ENCODE measurements around the gene STK32C. TPM values are rescaled to one million over a fixed set of nuclear protein-coding genes. Genes with fewer than 3 reads are reported as not detected.

Gene STK32C
- total RNA-seq, 4 donors from 2014 or later, result 4.8 to 6.4 (median 5.7) TPM

- no peak for DNase-seq (ENCODE audit: low spot score in 2 of 2)
- intact Hi-C loops (cut with DNase I; ENCODE audit: low total_unique reads), result no loop called here
- no peak overlapping the region for H3K4me3 ChIP-seq (ENCODE audit: low read depth, poor library complexity, severe bottlenecking)
- WGBS, 2 donors, result 93 to 95% methylated on average over 20 of the region's 20 CpGs
- TF ChIP-seq POLR2A (IDR thresholded peaks at IDR 0.05) (no peak), CTCF (IDR thresholded peaks at IDR 0.05) (no peak)
Measured at GRCh38 chr10:132280646-132281074, 27.1 kb downstream of the STK32C start.

DNA sequence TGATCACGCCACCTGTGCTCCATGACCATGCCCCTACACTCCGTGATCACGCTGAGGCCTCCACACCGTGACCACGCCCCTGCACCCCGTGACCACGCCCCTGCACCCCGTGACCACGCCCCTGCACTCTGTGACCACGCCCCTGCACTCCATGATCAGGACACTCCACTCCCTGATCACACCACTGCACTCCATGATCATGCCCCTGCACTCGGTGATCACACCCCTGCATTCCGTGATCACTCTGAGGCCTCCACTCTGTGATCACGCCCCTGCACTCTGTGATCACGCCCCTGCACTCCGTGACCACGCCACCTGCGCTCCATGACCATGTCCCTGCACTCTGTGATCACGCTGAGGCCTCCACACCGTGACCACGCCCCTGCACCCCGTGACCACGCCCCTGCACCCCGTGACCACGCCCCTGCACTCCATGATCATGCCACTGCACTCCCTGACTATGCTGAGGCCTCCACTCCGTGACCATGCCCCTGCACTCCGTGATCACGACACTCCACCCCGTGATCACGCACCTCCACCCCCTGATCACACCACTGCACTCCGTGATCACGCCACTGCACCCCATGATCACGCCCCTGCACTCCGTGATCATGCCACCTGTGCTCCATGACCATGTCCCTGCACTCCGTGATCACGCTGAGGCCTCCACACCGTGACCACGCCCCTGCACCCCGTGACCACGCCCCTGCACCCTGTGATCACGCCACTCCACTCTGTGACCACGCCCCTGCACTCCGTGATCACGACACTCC lies 27.7 kb downstream of the STK32C start:
- TF ChIP-seq CTCF (IDR thresholded peaks at IDR 0.05), result no peak
- TF ChIP-seq POLR2A (IDR thresholded peaks at IDR 0.05), result no peak
- DNase-seq (ENCODE audit: low spot score in 2 of 2), result no peak
- 84 to 92% methylated on average over 43 of the region's 43 CpGs for WGBS, 2 donors
- no peak overlapping the region for H3K4me3 ChIP-seq (ENCODE audit: low read depth, poor library complexity, severe bottlenecking)
- intact Hi-C loops (cut with DNase I; ENCODE audit: low total_unique reads), result no loop called here

DNA sequence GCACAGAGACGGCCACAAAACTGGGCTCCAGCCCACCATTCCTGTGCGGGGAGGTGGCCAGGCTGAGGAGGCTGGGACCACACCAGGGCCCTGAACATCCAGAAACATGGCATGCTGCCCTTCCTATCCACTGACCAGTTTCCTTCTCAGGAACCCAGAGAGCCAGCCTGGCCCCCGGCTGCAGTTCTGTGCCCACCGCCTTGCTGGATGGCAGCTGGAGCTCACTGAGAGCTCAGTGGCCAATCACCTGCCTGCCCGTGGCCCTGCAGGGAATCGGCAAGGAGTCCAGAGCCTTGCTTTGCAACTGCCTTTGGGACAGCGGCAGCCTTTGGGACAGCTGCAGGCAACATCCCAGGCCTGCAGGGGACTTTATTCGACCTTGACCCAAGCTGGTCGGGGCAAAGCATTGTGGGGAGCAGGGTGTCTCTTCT lies 30.4 kb downstream of the STK32C start:
- intact Hi-C loops (cut with DNase I; ENCODE audit: low total_unique reads), result no loop called here
- no peak overlapping the region for H3K4me3 ChIP-seq (ENCODE audit: low read depth, poor library complexity, severe bottlenecking)
- WGBS, 2 donors, result 70 to 89% methylated on average over 3 to 7 of the region's 9 CpGs
- TF ChIP-seq CTCF (IDR thresholded peaks at IDR 0.05) (no peak), POLR2A (IDR thresholded peaks at IDR 0.05) (no peak)
- DNase-seq (ENCODE audit: low spot score in 2 of 2), result no peak

- intact Hi-C loops (cut with DNase I; ENCODE audit: low total_unique reads), result no loop called here
- no peak for DNase-seq (ENCODE audit: low spot score in 2 of 2)
- TF ChIP-seq CTCF (IDR thresholded peaks at IDR 0.05), result no peak
- TF ChIP-seq POLR2A (IDR thresholded peaks at IDR 0.05), result no peak
- WGBS, 2 donors, result 82 to 89% methylated on average over 7 of the region's 7 CpGs
- no peak overlapping the region for H3K4me3 ChIP-seq (ENCODE audit: low read depth, poor library complexity, severe bottlenecking)
Measured at GRCh38 chr10:132276706-132277105, 31.0 kb downstream of the STK32C start.

DNA sequence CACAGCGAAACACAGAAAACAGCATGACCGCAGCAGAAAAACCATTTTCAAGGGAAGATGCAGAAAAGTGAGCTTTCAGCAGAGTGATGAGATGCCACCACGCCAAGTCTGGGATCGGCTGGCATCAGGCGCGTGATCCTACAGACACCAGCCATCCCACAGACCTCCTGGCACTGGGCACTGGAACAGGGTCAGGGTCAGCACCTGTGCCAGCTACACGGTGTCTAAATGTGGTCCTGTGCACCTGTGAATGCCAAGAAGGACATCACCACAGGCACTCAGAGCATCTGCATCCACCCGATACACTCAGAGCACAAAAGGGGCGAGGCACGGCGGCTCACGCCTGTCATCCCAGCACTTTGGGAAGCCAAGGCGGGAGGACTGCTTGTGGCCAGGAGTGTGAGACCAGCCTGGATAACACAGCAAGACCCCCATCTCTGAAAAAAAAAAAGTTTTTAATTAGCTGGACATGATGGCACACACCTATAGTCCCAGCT lies 31.5 kb downstream of the STK32C start:
- DNase-seq (ENCODE audit: low spot score in 2 of 2), result no peak
- intact Hi-C loops (cut with DNase I; ENCODE audit: low total_unique reads), result no loop called here

More for the DNA sequence above, 31.5 kb downstream of the STK32C start:
- WGBS, 2 donors, result 83 to 90% methylated on average over 13 of the region's 13 CpGs
- no peak for TF ChIP-seq CTCF (IDR thresholded peaks at IDR 0.05)
- H3K4me3 ChIP-seq (ENCODE audit: low read depth, poor library complexity, severe bottlenecking), result no peak overlapping the region
